Activated CD4-positive, alpha-beta T cell treated with anti-CD3 and anti-CD28 coated beads for 24 hours (primary cell): ENCODE measurements around the gene TMX4.

ENCODE experiments used
- DNase-seq, 2 donors: peaks; one replicate each; pipeline ENCODE4 v3.0.0-alpha.2; 2020; ENCODE audit warnings: low read depth in 2 of 2

Gene TMX4

DNA sequence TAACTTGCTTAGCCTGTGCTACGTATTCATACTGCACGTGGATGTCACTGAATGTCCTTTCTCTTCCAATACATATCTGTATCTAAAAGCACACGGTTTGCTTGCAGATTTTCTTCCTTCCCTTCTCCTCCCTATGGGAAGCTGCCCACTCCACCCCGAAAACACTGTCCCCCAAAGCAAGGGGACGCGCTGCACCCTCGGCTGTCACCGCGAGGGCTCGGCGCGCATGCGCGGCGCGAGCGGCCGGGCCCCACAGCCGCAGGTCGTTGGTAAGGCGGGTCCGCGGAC, 659 bp downstream of the TMX4 start:
- peak; percentile 35 to 36 for DNase-seq

DNA sequence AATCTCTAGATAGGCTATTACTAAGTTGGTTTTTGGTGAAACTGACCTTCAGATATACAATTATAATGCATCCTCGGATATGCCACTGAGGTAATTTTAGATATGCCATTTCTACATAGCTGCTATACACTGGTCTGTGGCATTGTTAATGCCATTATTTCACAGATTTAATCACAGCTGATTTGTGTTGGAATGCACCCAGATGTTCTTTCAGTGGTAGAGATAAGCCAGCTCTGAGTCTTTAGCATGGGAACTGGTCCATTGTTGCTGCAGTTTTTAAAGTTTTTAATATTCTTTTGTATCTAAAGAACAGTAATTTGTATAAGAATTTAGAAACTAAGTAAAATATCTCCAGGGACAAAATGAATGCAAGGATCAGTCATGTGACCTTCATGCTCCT, 6.8 kb downstream of the TMX4 start:
- DNase-seq, result no peak

DNA sequence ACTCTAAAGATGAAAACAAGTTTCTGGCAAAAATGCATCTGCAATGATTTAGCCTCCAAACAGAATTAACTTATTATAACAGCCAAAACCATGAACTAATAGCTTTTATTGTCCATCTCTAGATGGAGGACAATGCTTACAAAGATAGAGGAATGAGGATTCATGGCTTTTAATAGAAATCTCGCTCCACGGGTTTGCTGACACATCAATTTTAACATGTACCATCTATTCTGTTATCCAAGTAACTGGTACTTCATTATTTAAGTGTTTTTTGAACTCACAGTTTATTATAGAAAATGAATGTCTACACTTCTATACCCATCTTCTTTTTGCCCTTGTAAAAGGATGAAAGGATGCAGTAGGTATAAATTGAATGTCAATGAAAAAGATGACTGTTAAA, 10.8 kb downstream of the TMX4 start:
- DNase-seq, result no peak

DNA sequence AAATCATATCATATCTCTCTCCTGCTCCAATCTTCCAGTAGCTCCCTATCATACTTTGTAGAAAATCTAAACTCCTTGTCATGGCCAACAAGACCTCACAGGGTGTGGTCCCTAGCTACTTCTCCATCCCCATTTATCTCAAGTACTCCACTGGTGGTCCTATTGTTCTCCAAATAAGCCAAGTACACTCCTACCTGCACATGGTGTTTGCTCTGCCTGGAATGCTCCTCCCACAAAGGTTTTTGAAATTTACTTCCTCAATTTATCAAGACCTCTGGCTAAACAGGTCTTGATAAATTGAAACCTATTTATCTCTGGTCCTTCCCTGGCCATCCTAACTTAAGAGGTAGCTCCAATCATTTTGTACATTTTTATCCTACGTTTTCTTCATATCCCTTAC, 12.1 kb downstream of the TMX4 start:
- DNase-seq, result no peak

DNA sequence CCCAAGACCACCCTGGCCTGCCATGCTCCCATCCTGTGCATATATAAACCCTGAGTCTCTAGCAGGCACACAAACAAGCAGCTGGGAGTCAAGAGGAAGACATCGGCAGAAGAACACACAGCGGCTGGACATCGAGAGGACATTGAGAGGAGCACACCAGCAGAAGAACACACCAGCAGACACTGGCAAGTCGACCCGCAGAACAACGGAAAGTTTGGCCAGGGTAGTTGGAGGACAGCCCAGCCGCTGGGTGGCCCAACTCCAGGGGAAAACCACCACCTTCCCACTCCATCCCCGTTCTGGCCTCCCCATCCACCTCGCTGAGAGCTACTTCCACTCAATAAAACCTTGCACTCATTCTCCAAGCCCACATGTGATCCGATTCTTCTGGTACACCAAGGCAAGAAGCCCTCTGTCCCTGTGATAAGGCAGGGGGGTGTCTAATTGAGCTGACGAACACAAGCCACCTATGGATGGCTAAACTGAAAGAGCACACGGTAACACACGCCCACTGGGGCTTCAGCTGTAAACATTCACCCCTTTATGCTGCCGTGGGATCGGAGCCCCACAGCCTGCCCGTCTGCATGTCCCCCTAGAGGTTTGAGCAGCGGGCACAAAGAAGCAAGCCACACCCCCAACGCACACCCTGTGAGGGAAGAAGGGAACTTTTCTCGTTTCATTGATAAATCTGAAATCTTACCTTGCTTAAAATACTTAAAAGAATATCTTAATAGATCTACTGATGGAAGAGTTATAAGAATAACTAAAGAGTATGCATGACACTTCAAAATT, 13.8 kb downstream of the TMX4 start:
- no peak for DNase-seq

DNA sequence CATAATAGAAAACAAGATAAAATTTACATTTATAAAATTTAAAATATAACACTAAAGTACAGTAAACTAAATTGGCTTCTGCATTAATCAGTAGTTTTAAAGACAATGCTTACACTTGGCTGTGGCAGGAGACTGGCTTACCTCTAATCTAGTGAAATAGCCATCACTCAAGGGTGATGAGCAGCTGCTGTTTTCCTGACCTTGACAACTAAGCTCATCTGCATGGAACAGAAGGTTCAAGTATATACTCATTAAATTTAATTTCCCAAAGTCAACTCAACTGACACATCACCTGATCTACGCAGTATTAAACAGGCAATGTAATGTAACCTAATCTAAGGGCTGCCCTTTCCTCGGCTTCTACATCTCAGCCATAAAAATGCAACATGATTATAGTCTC, 14.5 kb downstream of the TMX4 start:
- no peak for DNase-seq

DNA sequence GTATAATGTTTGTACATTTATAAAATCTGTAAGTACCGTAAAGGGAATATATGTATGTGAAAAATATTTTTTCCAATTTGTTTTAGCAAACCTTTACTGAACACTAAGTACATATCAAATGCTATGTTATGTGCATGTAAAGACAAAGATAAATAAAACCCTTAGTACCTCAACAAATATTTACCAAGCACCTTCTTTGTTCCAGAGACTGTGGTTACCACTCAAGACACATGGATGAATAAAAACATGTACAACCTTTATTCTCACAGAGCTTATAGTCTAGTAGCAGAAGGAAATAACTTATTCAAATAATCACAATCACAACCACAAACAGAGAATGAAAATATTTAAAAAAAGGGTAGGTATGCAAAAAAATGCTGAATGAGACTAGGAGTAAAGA, 17.5 kb downstream of the TMX4 start:
- DNase-seq, result no peak

DNA sequence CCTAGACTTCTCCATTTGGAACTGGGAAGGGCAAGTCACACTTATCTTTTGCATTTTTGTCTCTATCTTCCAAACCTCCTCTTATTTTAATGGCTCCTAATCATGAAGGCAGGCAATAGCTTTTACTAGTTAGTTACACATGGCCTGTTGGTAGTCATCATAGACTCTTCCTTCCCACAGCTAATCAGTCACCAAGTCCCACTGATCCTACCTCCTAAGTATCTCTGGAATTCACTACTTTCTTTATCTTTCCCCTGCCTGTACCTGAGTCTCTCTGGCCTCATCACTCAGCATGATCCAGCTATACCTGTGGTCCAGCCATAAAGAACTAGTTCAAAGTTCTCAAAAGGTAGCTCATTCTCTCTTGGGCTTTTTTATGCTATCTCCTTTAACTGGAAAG, 18.8 kb downstream of the TMX4 start:
- DNase-seq, result no peak

DNA sequence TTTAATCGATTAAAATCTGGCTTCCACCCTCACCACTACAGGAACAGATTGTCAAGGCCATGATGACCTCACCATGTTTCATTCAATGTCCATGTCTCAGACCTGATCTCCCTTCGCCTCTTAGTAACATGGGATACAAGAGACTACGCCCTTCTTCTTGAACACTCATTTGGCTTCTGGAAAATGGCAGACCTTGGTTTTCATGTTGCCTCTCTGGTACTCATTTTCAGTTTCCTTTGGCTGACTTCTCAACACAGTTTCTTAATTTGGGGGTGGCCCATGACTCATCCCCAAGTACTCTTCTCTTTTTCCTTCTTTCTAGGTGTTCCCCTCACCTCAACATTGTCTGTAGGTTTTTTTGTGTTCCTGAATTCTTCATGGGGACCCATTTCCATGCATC, 22.7 kb downstream of the TMX4 start:
- no peak for DNase-seq

DNA sequence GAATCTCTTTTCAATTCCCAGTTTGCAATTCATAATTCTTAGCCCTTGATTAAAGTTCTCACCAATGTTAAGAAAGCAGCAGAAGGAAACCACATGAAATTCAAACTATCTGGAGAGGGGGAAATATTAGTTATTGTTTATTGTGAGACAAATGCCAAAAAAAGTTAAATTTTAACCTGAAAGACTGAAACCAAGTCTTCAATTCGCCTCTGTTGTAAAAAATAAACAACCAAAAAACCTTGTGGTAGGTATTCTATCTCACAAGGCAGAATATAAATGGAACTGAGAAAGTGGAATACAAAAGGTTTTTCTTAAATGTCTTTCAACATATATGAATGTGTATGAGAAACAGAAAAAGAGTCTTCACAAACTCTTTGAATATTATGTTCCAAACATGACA, 24.8 kb downstream of the TMX4 start:
- no peak for DNase-seq

DNA sequence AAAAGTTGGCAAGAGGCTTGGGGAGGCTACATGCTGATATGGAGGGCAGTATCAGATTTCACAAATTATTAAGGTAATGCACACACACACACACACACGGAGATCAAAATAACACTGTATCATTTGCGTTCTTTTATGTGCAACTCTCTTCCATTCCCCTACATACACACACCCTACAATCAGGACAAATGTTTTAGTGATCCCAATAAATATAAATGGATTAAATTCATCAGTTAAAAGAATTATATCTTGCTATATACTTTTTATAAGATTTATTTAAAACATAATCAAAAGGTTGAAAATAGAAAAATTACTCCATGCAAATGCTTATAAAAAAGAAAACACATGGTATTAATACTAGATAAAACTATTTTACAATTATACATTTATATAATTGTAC, 25.9 kb downstream of the TMX4 start:
- DNase-seq, result no peak

DNA sequence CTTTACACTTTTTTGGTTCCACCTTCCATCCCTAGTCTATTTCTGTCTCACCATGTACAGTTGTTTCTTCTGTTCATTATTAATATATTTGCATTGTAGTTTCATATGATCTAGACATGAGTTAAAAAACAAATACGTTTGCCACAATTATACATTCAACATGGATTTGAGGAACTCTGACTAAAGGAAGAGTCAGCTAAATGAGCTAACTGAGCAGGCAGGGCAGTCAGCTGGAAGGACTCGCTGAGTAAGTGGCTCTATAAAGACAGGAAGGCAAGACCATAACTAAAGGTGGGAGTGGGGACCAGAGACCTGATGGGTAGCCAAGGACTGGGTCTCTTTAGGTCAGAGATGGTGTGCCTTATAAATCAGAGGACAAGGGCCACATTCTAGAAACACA, 26.3 kb downstream of the TMX4 start:
- no peak for DNase-seq

DNA sequence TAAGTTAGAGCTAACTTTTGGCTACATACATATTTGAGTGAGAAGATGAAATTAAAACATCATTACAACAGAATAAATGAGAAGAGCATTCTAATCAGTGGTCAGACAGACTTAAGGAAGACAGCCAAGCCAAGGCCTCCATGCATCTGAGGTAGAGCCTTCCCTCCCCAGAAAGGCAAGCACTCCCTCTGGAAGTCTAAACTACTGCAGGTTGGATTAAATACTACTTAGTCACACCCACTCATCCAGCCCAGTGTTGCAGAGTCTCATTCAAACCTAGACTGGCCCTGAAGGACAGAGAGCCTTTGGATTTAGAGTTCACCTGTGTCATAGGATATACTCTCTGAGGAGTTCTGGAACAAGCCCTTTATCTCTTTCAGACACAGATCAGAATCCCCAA, 29.2 kb downstream of the TMX4 start:
- DNase-seq, result no peak

DNA sequence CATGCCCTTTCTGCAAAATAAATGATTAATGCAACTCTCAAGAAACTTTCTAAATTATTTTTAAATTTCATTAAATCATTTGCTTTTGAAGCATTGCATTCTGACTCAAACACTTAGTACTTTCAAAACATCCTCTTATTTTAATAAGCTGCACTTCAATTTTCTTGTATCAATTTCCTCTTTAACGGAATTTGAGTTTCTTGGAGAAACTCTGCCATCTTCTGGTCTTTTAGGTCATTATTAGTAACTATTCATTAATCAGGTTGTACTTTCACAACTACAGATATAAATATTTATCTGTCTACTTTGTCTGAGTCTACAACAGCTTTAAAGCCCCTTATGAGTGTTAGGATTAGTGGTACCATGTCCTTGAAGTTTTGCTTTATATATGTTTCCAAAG, 30.2 kb downstream of the TMX4 start:
- no peak for DNase-seq

DNA sequence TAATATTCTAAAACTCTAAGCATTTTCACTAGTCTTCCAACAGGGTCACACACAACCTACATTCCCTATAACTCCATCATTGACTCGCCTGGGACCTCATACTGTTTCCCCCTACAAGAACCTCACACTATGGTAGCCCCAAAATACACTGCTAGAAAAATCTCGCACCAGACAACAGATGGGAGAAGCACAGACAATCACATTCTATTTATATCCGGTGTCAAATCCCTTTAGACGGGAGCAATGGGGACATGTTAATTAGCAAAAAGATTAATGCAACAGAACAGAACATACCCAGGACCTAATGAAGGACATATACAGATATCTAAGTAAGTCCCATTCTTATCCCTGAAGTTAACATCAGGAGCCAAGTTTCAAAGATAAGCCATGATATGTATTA, 33.6 kb downstream of the TMX4 start:
- no peak for DNase-seq

DNA sequence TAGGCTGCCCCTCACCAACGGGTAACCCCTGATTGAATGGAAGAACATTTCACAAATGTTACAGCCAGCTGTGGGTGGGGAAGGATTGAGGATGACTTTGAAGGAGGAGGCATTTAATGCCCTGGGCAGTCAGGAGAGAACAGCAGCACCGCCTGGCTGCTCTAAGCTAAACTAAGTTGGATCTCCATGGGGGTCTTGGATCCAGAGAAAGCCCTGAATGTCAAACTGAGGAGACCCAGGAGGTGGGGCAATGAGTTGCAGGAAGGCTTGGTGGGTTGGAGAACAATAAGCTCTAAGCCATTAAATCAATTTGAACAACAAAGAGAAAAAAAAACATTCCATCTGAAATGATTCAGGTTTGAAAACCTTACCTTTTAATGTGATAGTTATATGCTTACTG, 35.4 kb downstream of the TMX4 start:
- no peak for DNase-seq

DNA sequence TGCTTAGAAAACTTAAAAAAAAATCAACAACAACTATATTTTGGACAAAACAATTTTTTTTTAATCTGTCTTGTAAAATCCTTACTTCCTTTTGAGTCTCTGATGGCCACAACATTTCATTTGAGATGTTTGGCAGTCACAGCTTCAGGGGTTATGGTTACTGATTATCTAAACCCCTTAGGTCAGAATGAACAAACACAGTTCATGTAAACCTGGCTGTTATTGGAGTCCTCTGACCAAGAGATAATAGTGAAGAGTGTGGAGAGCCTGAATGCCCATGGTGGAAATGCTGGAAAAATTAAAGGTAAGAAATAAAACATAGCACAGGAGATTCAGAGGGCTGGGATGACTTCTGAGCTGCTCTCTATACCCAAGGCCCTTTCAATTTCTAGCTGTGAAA, 38.2 kb downstream of the TMX4 start:
- DNase-seq, result no peak

DNA sequence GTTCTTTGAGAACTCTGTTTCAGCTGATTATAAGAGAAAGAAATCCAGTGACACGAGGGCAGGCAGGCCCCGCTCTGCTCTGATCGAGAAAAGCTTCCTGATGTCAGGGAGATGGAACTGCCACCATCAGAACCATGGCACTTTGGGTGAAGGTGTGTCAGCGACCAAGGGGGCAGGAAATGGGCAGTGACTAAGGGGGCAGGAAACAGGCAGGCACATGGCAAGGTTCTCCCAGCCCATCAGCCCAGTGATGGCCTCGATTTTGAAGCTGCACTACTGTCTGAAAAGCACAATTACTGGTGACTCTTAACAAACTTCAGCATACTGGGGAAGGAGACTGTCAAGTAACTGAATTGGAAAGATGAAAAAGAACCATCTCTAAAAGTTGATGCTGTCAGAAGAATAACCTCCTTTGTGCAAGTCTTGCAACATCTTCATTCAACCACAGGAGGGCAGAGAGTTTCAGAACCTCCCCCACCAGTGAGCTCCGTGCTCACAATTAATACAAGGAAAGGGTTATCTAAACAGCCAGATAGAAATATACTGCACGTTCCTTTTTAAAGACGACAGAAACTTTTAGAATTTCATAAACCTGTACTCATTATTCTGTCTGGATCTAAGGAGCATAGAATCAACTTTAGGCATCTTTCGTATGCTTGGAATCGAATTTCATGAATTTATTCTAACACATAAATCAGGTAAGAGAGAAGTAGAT, 39.1 kb downstream of the TMX4 start:
- DNase-seq, result no peak

DNA sequence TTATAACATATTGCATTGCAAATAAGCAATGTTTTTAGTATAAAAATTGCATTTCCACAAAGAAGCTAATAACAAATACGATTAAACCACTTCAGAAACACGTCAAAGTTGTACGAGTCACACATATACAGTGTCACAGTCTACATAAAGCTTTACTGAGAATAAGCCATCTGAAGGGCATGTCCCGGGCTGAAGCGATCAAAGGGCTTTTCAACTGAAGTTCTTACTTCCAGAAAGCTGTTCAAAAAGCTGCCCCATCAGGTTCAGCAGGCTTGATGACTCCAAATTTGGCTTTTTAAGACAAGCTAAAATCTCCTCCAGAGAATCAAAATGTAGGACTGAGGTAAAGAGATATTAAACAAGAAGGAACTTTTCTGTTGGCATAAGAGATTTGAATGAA, 41.9 kb downstream of the TMX4 start:
- no peak for DNase-seq

DNA sequence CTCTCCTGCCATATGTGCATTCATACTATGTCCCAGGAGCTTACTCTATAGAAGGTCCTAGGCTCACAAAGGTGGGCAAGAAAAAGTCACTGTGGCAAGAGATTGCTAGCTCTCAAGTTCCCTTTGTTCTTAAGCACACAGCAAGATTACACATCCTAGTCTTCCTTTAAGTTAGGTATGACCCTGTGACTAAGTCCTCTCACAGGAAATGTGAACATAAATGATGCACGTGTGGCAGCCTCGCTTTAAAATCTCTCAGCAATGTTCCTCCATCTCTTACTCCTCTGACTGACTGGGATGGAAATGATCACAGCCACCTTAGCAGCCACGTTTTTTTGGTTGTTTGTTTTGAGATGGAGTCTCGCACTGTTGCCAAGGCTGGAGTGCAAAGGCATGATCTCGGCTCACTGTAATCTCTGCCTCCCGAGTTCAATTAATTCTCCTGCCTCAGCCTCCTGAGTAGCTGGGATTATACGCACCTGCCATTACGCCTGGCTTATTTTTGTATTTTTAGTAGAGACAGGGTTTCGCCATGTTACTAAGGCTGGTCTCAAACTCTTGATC, 43.6 kb downstream of the TMX4 start:
- no peak for DNase-seq

DNA sequence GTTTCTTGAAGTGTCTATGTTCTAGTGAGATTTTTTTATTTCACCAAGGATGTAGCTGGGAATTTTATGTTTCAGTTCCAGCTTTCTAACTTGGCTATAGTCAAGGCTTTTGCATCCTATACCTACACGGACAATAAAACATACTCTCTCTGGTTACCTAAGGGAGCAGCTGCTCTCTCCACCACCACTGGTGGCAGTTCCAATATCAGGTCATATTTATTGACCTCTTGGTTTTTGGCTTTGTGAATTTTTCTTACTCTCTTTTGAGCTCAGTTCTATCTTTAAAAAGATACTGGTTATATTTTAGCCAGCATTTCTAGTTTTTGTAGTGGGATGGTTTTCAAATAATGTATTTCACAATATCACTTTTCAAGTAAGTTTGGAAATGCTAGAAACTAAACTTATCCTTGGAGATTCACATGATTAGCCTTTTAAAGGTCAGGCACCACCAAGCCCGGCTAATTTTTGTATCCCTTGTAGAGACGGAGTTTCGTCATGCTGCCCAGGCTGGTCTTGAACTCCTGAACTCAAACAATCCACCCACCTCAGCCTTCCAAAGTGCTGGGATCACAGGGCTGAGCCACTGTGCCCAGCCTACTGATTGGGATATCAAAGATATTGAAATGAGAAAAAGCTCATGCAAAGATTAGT, 44.7 kb downstream of the TMX4 start:
- no peak for DNase-seq

DNA sequence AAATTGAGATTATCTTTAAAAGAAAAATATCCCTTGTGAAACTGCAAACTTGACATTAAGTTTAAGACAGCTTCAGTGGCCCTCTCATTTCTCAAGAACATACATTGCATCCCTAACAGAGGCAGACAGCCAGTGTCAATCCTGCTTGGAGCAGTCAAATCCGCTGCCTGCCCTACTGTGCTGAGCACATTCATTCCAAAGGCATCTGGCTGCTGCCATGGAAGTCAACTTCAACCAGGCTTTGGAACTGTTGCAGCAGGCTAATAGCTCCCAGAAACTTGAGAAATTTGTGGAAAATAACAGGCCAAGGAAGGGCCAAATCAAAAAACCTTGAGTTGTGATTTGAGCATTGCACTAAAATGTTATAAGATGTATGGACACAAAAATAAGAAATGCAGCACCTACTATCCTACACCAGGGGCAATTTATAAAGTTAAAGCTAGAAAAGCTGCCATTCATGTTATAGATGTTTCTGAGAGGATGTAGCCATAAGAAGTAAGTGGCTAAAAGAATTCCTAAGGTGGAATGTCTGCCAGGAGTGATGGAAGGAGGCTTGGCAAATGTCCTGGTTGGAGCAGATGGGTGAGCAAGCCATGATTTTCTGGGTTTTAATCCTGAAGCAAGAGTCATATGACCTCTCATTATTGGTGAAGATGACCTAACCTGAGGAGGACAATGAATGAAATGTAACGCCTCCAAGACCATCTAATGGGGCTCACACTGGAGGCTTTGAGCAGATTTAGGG, 47.9 kb downstream of the TMX4 start:
- no peak for DNase-seq
